Naive thymus-derived CD8-positive, alpha-beta T cell (primary cell): ENCODE measurements around the gene KRTAP4-6. TPM values are rescaled to one million over a fixed set of nuclear protein-coding genes. Genes with fewer than 3 reads are reported as not detected.
"Not testable (repeated sequence)": the region's sequence is repeated elsewhere in the genome, so short reads cannot be mapped to it uniquely, and the experiment has no call there.

Source experiments
- ATAC-seq, 2 donors: fragments of 150-1000 bp; cut with Tn5 transposase in 1 of 2; sonication (Bioruptor Pico), chemical (Tn5 transposase) in 1 of 2; 1 replicate in 1 of 2; 2 replicates in 1 of 2; pipeline ENCODE4 v1.10.0; 2021; ENCODE audit warnings: mild to moderate bottlenecking in 2 of 2, moderate library complexity in 2 of 2
- POLR2A ChIA-PET: fragments of 350-600 bp; sonication (Branson Sonifier 250); formaldehyde crosslinking; loops from one replicate; lab custom pipeline; 2021; ENCODE audit warnings: antibody characterized with exemption; lab: Charles Lee
- DNase-seq, 10 donors: peaks; one replicate each; pipeline versions ENCODE4 v3.0.0 to v3.0.0-alpha.2; 2020 to 2022
- H3K27ac Mint-ChIP-seq, 10 donors: one replicate each; pipeline ENCODE4 v1.8.0; 2020 to 2022; ENCODE audit warnings: mild to moderate bottlenecking in 10 of 10, mixed read lengths in 10 of 10, moderate library complexity in 4 of 10, inconsistent platforms in 1 of 10
- H3K27me3 Mint-ChIP-seq, 5 donors: one replicate each; pipeline ENCODE4 v1.8.0; 2021 to 2022; ENCODE audit warnings: mixed read lengths in 5 of 5
- H3K36me3 Mint-ChIP-seq, 3 donors: one replicate each; pipeline ENCODE4 v1.8.0; 2020 to 2022; ENCODE audit warnings: mixed read lengths in 3 of 3, mild to moderate bottlenecking in 2 of 3, inconsistent platforms in 1 of 3
- H3K4me1 Mint-ChIP-seq, 4 donors: one replicate each; pipeline ENCODE4 v1.8.0; 2021 to 2022; ENCODE audit warnings: mixed read lengths in 4 of 4
- H3K4me3 Mint-ChIP-seq, 10 donors: one replicate each; pipeline ENCODE4 v1.8.0; 2020 to 2022; ENCODE audit warnings: mild to moderate bottlenecking in 10 of 10, mixed read lengths in 10 of 10, moderate library complexity in 6 of 10, inconsistent platforms in 1 of 10
- H3K9me3 Mint-ChIP-seq, 9 donors: one replicate each; pipeline ENCODE4 v1.8.0; 2020 to 2022; ENCODE audit warnings: mixed read lengths in 9 of 9, mild to moderate bottlenecking in 3 of 9, inconsistent platforms in 1 of 9, moderate library complexity in 1 of 9
- polyA plus RNA-seq, 3 donors: library from polyadenylated mRNA; unstranded; fragments of 300-500 nt; fragmentation: Illumina TruSeq; gene quantifications; one replicate each; pipeline ENCODE4 v1.2.3, GENCODE V29; 2021
- total RNA-seq, 8 experiments: library from RNA in 2 of 8; stranded (reverse) in 2 of 8; gene quantifications; one replicate each; pipeline ENCODE4 v1.2.3 and lab custom pipeline; 2021 to 2026

Gene KRTAP4-6
- total and polyA plus RNA-seq, 5 experiments from 2014 or later = not detected

GRCh38 chr17:41139865-41140264 is 479 bp downstream of the KRTAP4-6 start:
- peaks cover 2 to 34% (median 21%) of the 10 kb centered on the region in 3 donors for H3K36me3 Mint-ChIP-seq
- ATAC-seq, POLR2A ChIA-PET, H3K27me3 Mint-ChIP-seq, DNase-seq: not testable (repeated sequence)
- peak overlapping the region in 1 of 10 donors; percentile 85 for H3K27ac Mint-ChIP-seq
- H3K4me3 Mint-ChIP-seq = peak overlapping the region in 1 of 10 donors; percentile 42
- peaks cover 0 to 52% (median 34%) of the 10 kb centered on the region in 9 donors for H3K9me3 Mint-ChIP-seq
- H3K4me1 Mint-ChIP-seq = peaks cover 2 to 11% (median 6%) of the 10 kb centered on the region in 4 donors

- POLR2A ChIA-PET = interaction anchor here (0.8 to 1.5 kb wide), 3 partner anchors 14 to 414 kb away, joined by 3 to 4 read pairs (median 3); no protein-coding TSS in a partner anchor
- Mint-ChIP-seq H3K36me3 (peaks cover 0 to 4% (median 0%) of the 10 kb centered on the region in 3 donors), H3K9me3 (peaks cover 0 to 10% (median 4%) of the 10 kb centered on the region in 9 donors), H3K4me3 (peak overlapping the region in 8 of 10 donors; percentile 54 to 80 (median 66)), H3K4me1 (peaks cover 23 to 47% (median 39%) of the 10 kb centered on the region in 4 donors), H3K27ac (peak overlapping the region in 9 of 10 donors; percentile 74 to 95 (median 90)), H3K27me3 (no peaks in the 10 kb centered on the region)
- ATAC-seq = peak; percentile 70 to 95
- DNase-seq = peak in 3 of 10 donors; percentile 3 to 56 (median 14)
These were observed 6.2 kb downstream of the KRTAP4-6 start for GRCh38 chr17:41133880-41134735.

- H3K36me3 Mint-ChIP-seq = peaks cover 0 to under 1% (median 0%) of the 10 kb centered on the region in 3 donors
- H3K9me3 Mint-ChIP-seq = peaks cover 0 to 5% (median 0%) of the 10 kb centered on the region in 9 donors
- POLR2A ChIA-PET = interaction anchor here (1.3 to 2.7 kb wide), 2 partner anchors 9 to 177 kb away, joined by 3 to 6 read pairs; partner anchors contain the start of gene KRTAP16-1
- peaks cover 29 to 61% (median 48%) of the 10 kb centered on the region in 4 donors for H3K4me1 Mint-ChIP-seq
- DNase-seq (no peak), ATAC-seq (no peak)
- peak overlapping the region in 3 of 10 donors; percentile 46 to 50 (median 48) for H3K27ac Mint-ChIP-seq
- no peaks in the 10 kb centered on the region for H3K27me3 Mint-ChIP-seq
- H3K4me3 Mint-ChIP-seq = peak overlapping the region in 2 of 10 donors; percentile 5 to 9
These were observed 8.4 kb downstream of the KRTAP4-6 start for GRCh38 chr17:41131979-41132378.

- DNase-seq (no peak), ATAC-seq (no peak)
- Mint-ChIP-seq H3K4me3 (no peak overlapping the region), H3K27ac (no peak overlapping the region), H3K9me3 (peaks cover 0 to 10% (median under 1%) of the 10 kb centered on the region in 9 donors), H3K27me3 (no peaks in the 10 kb centered on the region), H3K36me3 (no peaks in the 10 kb centered on the region), H3K4me1 (peaks cover 40 to 85% (median 71%) of the 10 kb centered on the region in 4 donors)
- POLR2A ChIA-PET = no interaction called here
These were observed 13.0 kb downstream of the KRTAP4-6 start for GRCh38 chr17:41127371-41127770.

- H3K4me3 Mint-ChIP-seq = peak overlapping the region in 6 of 10 donors; percentile 3 to 92 (median 49)
- POLR2A ChIA-PET = interaction anchor here (0.6 to 1.6 kb wide), 2 partner anchors 155 to 182 kb away, joined by 3 to 4 read pairs; partner anchors contain the start of gene KRTAP16-1
- H3K4me1 Mint-ChIP-seq = peaks cover 36 to 78% (median 66%) of the 10 kb centered on the region in 4 donors
- DNase-seq = no peak
- peak overlapping the region in 2 of 10 donors; percentile 21 to 71 for H3K27ac Mint-ChIP-seq
- no peaks in the 10 kb centered on the region for H3K36me3 Mint-ChIP-seq
- no peaks in the 10 kb centered on the region for H3K27me3 Mint-ChIP-seq
- no peak for ATAC-seq
- H3K9me3 Mint-ChIP-seq = peaks cover 0 to 10% (median 2%) of the 10 kb centered on the region in 9 donors
These were observed 13.9 kb downstream of the KRTAP4-6 start for GRCh38 chr17:41126412-41126811.

- Mint-ChIP-seq H3K27ac (peak overlapping the region in 6 of 10 donors; percentile 40 to 78 (median 49)), H3K4me1 (peaks cover 35 to 76% (median 68%) of the 10 kb centered on the region in 4 donors), H3K9me3 (peaks cover 0 to 13% (median 3%) of the 10 kb centered on the region in 9 donors), H3K4me3 (peak overlapping the region in 7 of 10 donors; percentile 36 to 92 (median 82)), H3K36me3 (no peaks in the 10 kb centered on the region), H3K27me3 (no peaks in the 10 kb centered on the region)
- no peak for ATAC-seq
- POLR2A ChIA-PET = interaction anchor here (1.4 kb wide), 2 partner anchors 9 to 197 kb away, joined by 3 read pairs; no protein-coding TSS in a partner anchor
- DNase-seq = no peak
These were observed 15.3 kb downstream of the KRTAP4-6 start for GRCh38 chr17:41125064-41125463.

GRCh38 chr17:41123991-41124371 is 16.4 kb downstream of the KRTAP4-6 start, which contains the start of gene KRTAP4-12:
Gene KRTAP4-12 (minus strand): TSS chr17:41124182. CDS start chr17:41124122, 60 bp downstream.
- H3K27ac Mint-ChIP-seq = peak within 1 kb of the TSS in 9 of 10 donors; percentile 73 to 95 (median 82)
- peaks cover 32 to 72% (median 68%) of the 10 kb centered on the region in 4 donors for H3K4me1 Mint-ChIP-seq
- H3K4me3 Mint-ChIP-seq = peak within 1 kb of the TSS in 9 of 10 donors; percentile 69 to 92 (median 84)
- DNase-seq, H3K27me3 Mint-ChIP-seq, H3K36me3 Mint-ChIP-seq, ATAC-seq: not testable (repeated sequence)
- peaks cover 0 to 11% (median 3%) of the 10 kb centered on the region in 9 donors for H3K9me3 Mint-ChIP-seq
- POLR2A ChIA-PET = interaction anchor here (0.7 kb wide), 2 partner anchors 184 to 800 kb away, joined by 3 read pairs; no protein-coding TSS in a partner anchor

GRCh38 chr17:41123292-41123990 is 16.9 kb downstream of the KRTAP4-6 start:
- Mint-ChIP-seq H3K27ac (peak overlapping the region in 9 of 10 donors; percentile 20 to 95 (median 80)), H3K4me3 (peak overlapping the region in 9 of 10 donors; percentile 69 to 92 (median 84)), H3K9me3 (peaks cover 0 to 11% (median 3%) of the 10 kb centered on the region in 9 donors), H3K4me1 (peaks cover 30 to 72% (median 68%) of the 10 kb centered on the region in 4 donors)
- peak; percentile 51 to 75 for ATAC-seq
- H3K36me3 Mint-ChIP-seq, H3K27me3 Mint-ChIP-seq: not testable (repeated sequence)
- POLR2A ChIA-PET = interaction anchor here (0.7 kb wide), 1 partner anchor 185 kb away, joined by 3 read pairs; no protein-coding TSS in a partner anchor
- peak in 3 of 10 donors; percentile 14 to 35 (median 27) for DNase-seq

- Mint-ChIP-seq H3K27ac (peak overlapping the region in 1 of 10 donors; percentile 3), H3K4me1 (peaks cover 29 to 76% (median 70%) of the 10 kb centered on the region in 4 donors), H3K4me3 (no peak overlapping the region), H3K27me3 (peaks cover 0 to 3% (median 0%) of the 10 kb centered on the region in 5 donors), H3K36me3 (no peaks in the 10 kb centered on the region), H3K9me3 (peaks cover 0 to 11% (median 3%) of the 10 kb centered on the region in 9 donors)
- no peak for ATAC-seq
- POLR2A ChIA-PET = interaction anchor here (1.5 kb wide), 1 partner anchor 187 kb away, joined by 7 read pairs; the partner anchor contains the start of gene KRTAP16-1
- no peak for DNase-seq
These were observed 18.6 kb downstream of the KRTAP4-6 start for GRCh38 chr17:41121742-41122141.

- DNase-seq = peak in 3 of 10 donors; percentile 11 to 47 (median 45)
- peaks cover 30 to 75% (median 65%) of the 10 kb centered on the region in 4 donors for H3K4me1 Mint-ChIP-seq
- peak; percentile 84 to 86 for ATAC-seq
- not testable (repeated sequence) for H3K27me3 Mint-ChIP-seq, H3K9me3 Mint-ChIP-seq, H3K36me3 Mint-ChIP-seq
- POLR2A ChIA-PET = interaction anchor here (0.8 to 1.8 kb wide), 2 partner anchors 14 to 202 kb away, joined by 3 to 5 read pairs; no protein-coding TSS in a partner anchor
- H3K4me3 Mint-ChIP-seq = peak overlapping the region in 9 of 10 donors; percentile 9 to 83 (median 73)
- H3K27ac Mint-ChIP-seq = peak overlapping the region in 9 of 10 donors; percentile 78 to 95 (median 88)
These were observed 20.4 kb downstream of the KRTAP4-6 start for GRCh38 chr17:41119696-41120690.
